ENCODE data around the gene ZMIZ1. TPM values are rescaled to one million over a fixed set of nuclear protein-coding genes. Genes with fewer than 3 reads are reported as not detected.

The ZMIZ1 gene
- total RNA-seq, 1 donor from 2014 or later = 93.9 TPM

- DNase-seq (no peak), ATAC-seq (ENCODE audit: low read depth) (no peak)
- peaks cover 38% of the 10 kb centered on the region for H3K27me3 Mint-ChIP-seq
- H3K4me3 Mint-ChIP-seq = no peak overlapping the region
- CTCF ChIA-PET = no interaction called here
- intact Hi-C loops (cut with micrococcal nuclease) = no loop called here
- H3K27ac Mint-ChIP-seq = no peak overlapping the region
- no peaks in the 10 kb centered on the region for H3K9me3 Mint-ChIP-seq
- H3K36me3 Mint-ChIP-seq (ENCODE audit: low read depth) = no peaks in the 10 kb centered on the region
- peaks cover 48% of the 10 kb centered on the region for H3K4me1 Mint-ChIP-seq
- POLR2A ChIA-PET = no interaction called here
- TF ChIP-seq, protein P1, sequence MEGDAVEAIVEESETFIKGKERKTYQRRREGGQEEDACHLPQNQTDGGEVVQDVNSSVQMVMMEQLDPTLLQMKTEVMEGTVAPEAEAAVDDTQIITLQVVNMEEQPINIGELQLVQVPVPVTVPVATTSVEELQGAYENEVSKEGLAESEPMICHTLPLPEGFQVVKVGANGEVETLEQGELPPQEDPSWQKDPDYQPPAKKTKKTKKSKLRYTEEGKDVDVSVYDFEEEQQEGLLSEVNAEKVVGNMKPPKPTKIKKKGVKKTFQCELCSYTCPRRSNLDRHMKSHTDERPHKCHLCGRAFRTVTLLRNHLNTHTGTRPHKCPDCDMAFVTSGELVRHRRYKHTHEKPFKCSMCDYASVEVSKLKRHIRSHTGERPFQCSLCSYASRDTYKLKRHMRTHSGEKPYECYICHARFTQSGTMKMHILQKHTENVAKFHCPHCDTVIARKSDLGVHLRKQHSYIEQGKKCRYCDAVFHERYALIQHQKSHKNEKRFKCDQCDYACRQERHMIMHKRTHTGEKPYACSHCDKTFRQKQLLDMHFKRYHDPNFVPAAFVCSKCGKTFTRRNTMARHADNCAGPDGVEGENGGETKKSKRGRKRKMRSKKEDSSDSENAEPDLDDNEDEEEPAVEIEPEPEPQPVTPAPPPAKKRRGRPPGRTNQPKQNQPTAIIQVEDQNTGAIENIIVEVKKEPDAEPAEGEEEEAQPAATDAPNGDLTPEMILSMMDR (IDR thresholded peaks at IDR 0.05) = no peak
Measured at GRCh38 chr10:79087721-79088120, 19.0 kb downstream of the ZMIZ1 start.

DNA sequence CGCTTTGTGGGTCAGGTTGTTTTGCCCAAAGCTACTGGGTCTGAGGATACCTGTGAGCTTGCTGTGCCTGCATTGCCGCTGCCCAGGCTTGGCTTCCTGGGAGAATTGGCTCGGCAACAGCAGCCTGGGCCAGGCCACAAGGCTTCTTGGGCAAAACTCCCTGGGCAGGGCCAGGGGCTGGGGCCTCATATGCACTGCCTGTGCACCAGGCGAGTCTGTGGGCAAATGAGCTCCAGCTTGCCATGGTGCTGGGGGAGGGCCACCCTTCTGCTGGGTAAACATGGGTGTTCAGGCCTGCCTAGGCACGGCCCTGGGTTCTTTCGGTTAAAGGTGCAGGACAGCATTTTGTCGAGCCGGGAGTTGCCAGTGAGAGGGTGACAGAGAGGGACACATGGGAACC is 19.4 kb downstream of the ZMIZ1 start:
- CTCF ChIA-PET = no interaction called here
- H3K27me3 Mint-ChIP-seq = peaks cover 37% of the 10 kb centered on the region
- H3K4me1 Mint-ChIP-seq = peaks cover 45% of the 10 kb centered on the region

DNA sequence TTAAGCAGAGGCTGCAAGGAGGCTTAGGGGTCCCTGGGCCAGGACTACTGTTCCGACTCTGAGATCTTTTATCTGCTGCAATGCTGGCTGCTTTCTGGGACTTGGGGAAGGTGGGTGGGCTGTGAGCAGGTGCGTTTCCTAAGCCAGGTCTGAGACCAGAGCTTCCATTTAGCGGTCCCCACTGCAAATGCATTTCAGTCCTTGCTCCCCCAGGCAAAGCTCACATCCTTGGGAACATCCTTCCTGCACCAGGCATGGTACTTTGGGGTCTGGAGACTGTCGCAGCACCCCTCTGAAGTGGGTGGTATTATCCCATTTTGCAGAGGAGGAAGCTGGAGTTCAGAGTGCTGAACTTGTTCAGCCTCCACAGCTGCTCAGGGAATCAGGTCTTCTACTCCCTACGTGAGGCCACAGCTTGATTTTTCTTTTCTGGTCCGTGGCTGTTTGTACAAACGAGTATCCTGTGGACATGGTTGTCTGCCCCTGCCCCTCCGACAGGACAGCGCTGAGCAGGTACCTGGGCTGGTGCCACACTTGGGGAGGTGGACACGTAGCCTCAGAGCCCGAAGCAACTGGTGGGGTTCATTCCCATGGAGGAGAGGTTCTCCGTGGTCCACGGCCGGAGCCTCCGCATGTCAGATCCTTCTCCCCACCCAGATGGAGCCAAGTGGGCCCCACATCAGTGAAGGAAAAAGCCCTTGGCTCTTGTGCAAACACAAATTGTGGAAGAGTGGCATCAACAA is 20.0 kb downstream of the ZMIZ1 start:
- TF ChIP-seq, protein P1 (IDR thresholded peaks at IDR 0.05) = no peak
- ChIA-PET POLR2A (no interaction called here), CTCF (no interaction called here)
- Mint-ChIP-seq H3K9me3 (no peaks in the 10 kb centered on the region), H3K4me3 (no peak overlapping the region), H3K27me3 (peaks cover 33% of the 10 kb centered on the region), H3K4me1 (peaks cover 44% of the 10 kb centered on the region), H3K27ac (no peak overlapping the region), H3K36me3 (ENCODE audit: low read depth) (no peaks in the 10 kb centered on the region)
- no peak for ATAC-seq (ENCODE audit: low read depth)
- intact Hi-C loops (cut with micrococcal nuclease) = no loop called here
- DNase-seq = no peak

More for the DNA sequence above, 19.4 kb downstream of the ZMIZ1 start:
- TF ChIP-seq, protein P1 (IDR thresholded peaks at IDR 0.05) = no peak
- H3K27ac Mint-ChIP-seq = no peak overlapping the region
- no peak for DNase-seq
- intact Hi-C loops (cut with micrococcal nuclease) = no loop called here
- H3K36me3 Mint-ChIP-seq (ENCODE audit: low read depth) = no peaks in the 10 kb centered on the region
- POLR2A ChIA-PET = no interaction called here
- no peak for ATAC-seq (ENCODE audit: low read depth)
- no peaks in the 10 kb centered on the region for H3K9me3 Mint-ChIP-seq
- no peak overlapping the region for H3K4me3 Mint-ChIP-seq

- intact Hi-C loops (cut with micrococcal nuclease) = no loop called here
- ChIA-PET POLR2A (no interaction called here), CTCF (no interaction called here)
- Mint-ChIP-seq H3K36me3 (ENCODE audit: low read depth) (no peaks in the 10 kb centered on the region), H3K9me3 (no peaks in the 10 kb centered on the region), H3K4me1 (peaks cover 44% of the 10 kb centered on the region), H3K27ac (no peak overlapping the region), H3K4me3 (no peak overlapping the region), H3K27me3 (peaks cover 29% of the 10 kb centered on the region)
- TF ChIP-seq, protein P1 (IDR thresholded peaks at IDR 0.05) = no peak
- ATAC-seq (ENCODE audit: low read depth) (no peak), DNase-seq (no peak)
Measured at GRCh38 chr10:79089632-79090031, 20.9 kb downstream of the ZMIZ1 start.

GRCh38 chr10:79090134-79090803 is 21.5 kb downstream of the ZMIZ1 start:
- Mint-ChIP-seq H3K9me3 (no peaks in the 10 kb centered on the region), H3K4me3 (no peak overlapping the region), H3K36me3 (ENCODE audit: low read depth) (no peaks in the 10 kb centered on the region), H3K27me3 (peaks cover 29% of the 10 kb centered on the region), H3K27ac (no peak overlapping the region), H3K4me1 (peaks cover 37% of the 10 kb centered on the region)
- intact Hi-C loops (cut with micrococcal nuclease) = no loop called here
- ATAC-seq (ENCODE audit: low read depth) (no peak), DNase-seq (no peak)
- TF ChIP-seq, protein P1 (IDR thresholded peaks at IDR 0.05) = no peak
- ChIA-PET CTCF (interaction anchor here (0.6 kb wide), 1 partner anchor 1245 kb away, joined by 3 read pairs; no protein-coding TSS in a partner anchor), POLR2A (no interaction called here)
